Smooth muscle cell (in vitro differentiated cells): ENCODE measurements around the gene OBSL1. TPM values are rescaled to one million over a fixed set of nuclear protein-coding genes. Genes with fewer than 3 reads are reported as not detected.

ENCODE experiments used
- DNase-seq: peaks from one replicate; lab custom pipeline; 2025; ENCODE audit not compliant: unreplicated experiment; lab: John Stamatoyannopoulos, UW
- H2AFZ ChIP-seq: fragments of 200-600 bp; sonication (generic); 2 replicates; pipeline ENCODE4 v1.6.0; 2016; ENCODE audit warnings: antibody characterized with exemption, low read depth, mild to moderate bottlenecking
- H3F3A ChIP-seq: fragments of 200-600 bp; sonication (generic); 2 replicates; pipeline ENCODE4 v1.6.0; 2017; ENCODE audit warnings: antibody characterized with exemption, low read depth
- H3K27ac ChIP-seq: fragments of 200-600 bp; sonication (generic); 2 replicates; pipeline ENCODE4 v1.5.1; 2016; ENCODE audit warnings: low read depth, mild to moderate bottlenecking
- H3K27me3 ChIP-seq: fragments of 200-600 bp; sonication (generic); 2 replicates; pipeline ENCODE4 v1.6.1; 2016; ENCODE audit warnings: low read depth, mild to moderate bottlenecking
- H3K36me3 ChIP-seq: fragments of 200-600 bp; sonication (generic); 2 replicates; pipeline ENCODE4 v1.5.1; 2016; ENCODE audit warnings: low read depth
- H3K4me1 ChIP-seq: fragments of 200-600 bp; sonication (generic); 2 replicates; pipeline ENCODE4 v1.5.1; 2016; ENCODE audit warnings: low read depth
- H3K4me2 ChIP-seq: fragments of 200-600 bp; sonication (generic); 2 replicates; pipeline ENCODE4 v1.6.0; 2016; ENCODE audit warnings: mild to moderate bottlenecking
- H3K4me3 ChIP-seq: fragments of 200-600 bp; sonication (generic); 2 replicates; pipeline ENCODE4 v1.5.1; 2016; ENCODE audit warnings: mild to moderate bottlenecking
- H3K79me2 ChIP-seq: fragments of 200-600 bp; sonication (generic); 2 replicates; pipeline ENCODE4 v1.6.0; 2016; ENCODE audit warnings: low read depth, mild to moderate bottlenecking
- H3K9ac ChIP-seq: fragments of 200-600 bp; sonication (generic); 2 replicates; pipeline ENCODE4 v1.6.0; 2016; ENCODE audit warnings: low read depth
- H3K9me3 ChIP-seq: fragments of 200-600 bp; sonication (generic); replicated peaks from 2 replicates; pipeline ENCODE4 v1.5.1; 2016; ENCODE audit warnings: low read depth
- H4K20me1 ChIP-seq: fragments of 200-600 bp; sonication (generic); 2 replicates; pipeline ENCODE4 v1.6.0; 2016; ENCODE audit warnings: low read depth
- CTCF ChIP-seq: fragments of 200-600 bp; sonication (generic); IDR thresholded peaks from 2 replicates; pipeline ENCODE4 v1.5.1; 2017; ENCODE audit warnings: borderline replicate concordance, mild to moderate bottlenecking, antibody characterized with exemption; ENCODE audit not compliant: insufficient read depth, poor library complexity, severe bottlenecking
- WGBS: methylation state at CpG from one replicate; pipeline ENCODE4 v1.1.7; 2016; ENCODE audit warnings: low lambda C conversion rate; 5-methylcytosine and 5-hydroxymethylcytosine counted together
- polyA plus RNA-seq: library from polyadenylated mRNA; unstranded; fragments of >200 nt; fragmentation: Nextera tagmentation; extraction: Ambion mirVana; gene quantifications from 2 replicates; pipeline ENCODE4 v1.2.1, GENCODE V29; 2016
- total RNA-seq: library from RNA; depleted of rRNA; stranded (reverse); fragments of >200 nt; gene quantifications from 2 replicates; pipeline ENCODE4 v1.2.3, GENCODE V29; 2014

The OBSL1 gene
- total and polyA plus RNA-seq, 2 experiments from 2014 or later: 51.1 to 71.9 TPM

GRCh38 chr2:219526320-219527075 is 44.8 kb downstream of the OBSL1 start:
- peaks cover 4% of the 10 kb centered on the region for H4K20me1 ChIP-seq
- H3K4me3 ChIP-seq: no peak overlapping the region
- no peaks in the 10 kb centered on the region for H3K27me3 ChIP-seq
- H3K4me2 ChIP-seq: peak overlapping the region; percentile 54
- H2AFZ ChIP-seq: no peak overlapping the region
- H3K79me2 ChIP-seq: no peaks in the 10 kb centered on the region
- no peak overlapping the region for H3K27ac ChIP-seq
- DNase-seq: no peak
- H3F3A ChIP-seq: no peaks in the 10 kb centered on the region
- no peaks in the 10 kb centered on the region for H3K36me3 ChIP-seq
- no peaks in the 10 kb centered on the region for H3K9me3 ChIP-seq
- no peak for TF ChIP-seq CTCF
- H3K9ac ChIP-seq: no peak overlapping the region
- 71% methylated on average over 10 of the region's 11 CpGs for WGBS
- H3K4me1 ChIP-seq: peaks cover 41% of the 10 kb centered on the region

DNA sequence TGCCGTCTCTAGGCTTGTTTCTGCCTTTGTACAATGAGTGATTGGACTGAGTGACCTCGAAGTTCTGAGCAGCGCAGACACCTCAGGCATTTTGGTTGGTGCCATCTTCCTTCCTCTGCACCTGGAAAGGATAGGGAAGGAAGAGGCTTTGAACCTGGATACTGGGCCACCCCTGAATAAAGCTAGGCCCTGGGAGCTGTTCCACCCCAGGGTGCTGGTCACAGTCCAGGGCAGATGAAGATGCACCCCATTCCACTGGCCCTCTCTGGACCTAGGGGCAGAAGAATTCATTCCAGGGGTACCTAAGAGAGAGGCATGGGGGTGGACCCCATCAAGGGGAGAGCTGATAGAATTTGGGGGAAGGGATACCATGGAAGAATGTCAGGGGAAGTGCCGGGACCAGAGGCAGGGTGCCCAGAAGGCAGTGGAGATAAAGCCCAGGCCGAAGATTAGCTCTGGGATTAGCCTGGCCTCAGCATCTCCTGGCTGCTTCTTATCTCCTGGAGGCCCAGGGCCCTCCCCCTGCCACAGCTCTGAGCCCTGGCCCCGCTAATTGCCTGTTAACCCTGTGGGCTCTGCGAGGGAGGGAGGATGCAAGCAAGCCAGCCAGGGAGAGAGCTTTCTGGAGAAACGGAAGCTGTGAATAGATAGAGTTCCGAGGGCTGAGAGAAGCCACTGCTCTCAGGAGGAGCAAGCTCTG is 45.7 kb downstream of the OBSL1 start:
- peak overlapping the region; percentile 54 for H3K4me2 ChIP-seq
- peaks cover 5% of the 10 kb centered on the region for H4K20me1 ChIP-seq
- H3K4me1 ChIP-seq: peaks cover 47% of the 10 kb centered on the region
- H2AFZ ChIP-seq: no peak overlapping the region
- no peak for TF ChIP-seq CTCF
- no peaks in the 10 kb centered on the region for H3K9me3 ChIP-seq
- no peak overlapping the region for H3K4me3 ChIP-seq
- no peaks in the 10 kb centered on the region for H3F3A ChIP-seq
- H3K27me3 ChIP-seq: no peaks in the 10 kb centered on the region
- no peaks in the 10 kb centered on the region for H3K79me2 ChIP-seq
- H3K27ac ChIP-seq: no peak overlapping the region
- H3K9ac ChIP-seq: no peak overlapping the region
- H3K36me3 ChIP-seq: no peaks in the 10 kb centered on the region
- whole genome bisulfite sequencing: 33% methylated on average over 9 of the region's 9 CpGs
- DNase-seq: no peak

- Histone ChIP-seq H3K27ac (no peak overlapping the region), H3K9me3 (no peaks in the 10 kb centered on the region), H3F3A (no peaks in the 10 kb centered on the region), H3K9ac (no peak overlapping the region), H3K27me3 (no peaks in the 10 kb centered on the region), H3K4me3 (no peak overlapping the region), H3K79me2 (no peaks in the 10 kb centered on the region), H3K36me3 (no peaks in the 10 kb centered on the region), H3K4me1 (peaks cover 54% of the 10 kb centered on the region), H2AFZ (no peak overlapping the region), H4K20me1 (peaks cover 5% of the 10 kb centered on the region), H3K4me2 (no peak overlapping the region)
- WGBS: 98% methylated on average over 2 of the region's 2 CpGs
- no peak for TF ChIP-seq CTCF
- DNase-seq: no peak
These were observed 46.5 kb downstream of the OBSL1 start for GRCh38 chr2:219524817-219525216.
